Mesendoderm (in vitro differentiated cells): Measurements from ENCODE around the gene SLC6A20.

ENCODE experiments used
- DNase-seq: peaks from one replicate; pipeline ENCODE4 v3.0.0; 2013
- H2AK5ac ChIP-seq: 2 replicates; pipeline ENCODE4 v1.6.1; 2013; ENCODE audit warnings: low read length, inconsistent platforms
- H2BK120ac ChIP-seq: 2 replicates; pipeline ENCODE4 v1.6.1; 2013; ENCODE audit warnings: low read depth, mild to moderate bottlenecking, low read length, moderate library complexity, mixed read lengths
- H2BK15ac ChIP-seq: replicated peaks from 2 replicates; pipeline ENCODE4 v1.6.1; 2013; ENCODE audit warnings: low read depth, mild to moderate bottlenecking, moderate library complexity
- H2BK5ac ChIP-seq: 2 replicates; pipeline ENCODE4 v1.6.1; 2013; ENCODE audit warnings: low read length, inconsistent platforms
- H3K18ac ChIP-seq: 2 replicates; pipeline ENCODE4 v1.6.1; 2013; ENCODE audit warnings: mild to moderate bottlenecking, low read length, mixed read lengths
- H3K23ac ChIP-seq: one replicate; pipeline ENCODE4 v1.6.1; 2013; ENCODE audit warnings: low read length
- H3K27ac ChIP-seq: 2 replicates; pipeline ENCODE4 v1.5.1; 2013; ENCODE audit warnings: low read depth, mild to moderate bottlenecking, inconsistent platforms, low read length, moderate library complexity
- H3K27me3 ChIP-seq: 2 replicates; pipeline ENCODE4 v1.6.1; 2013; ENCODE audit warnings: low read length, control low read depth, mild to moderate bottlenecking, inconsistent platforms; ENCODE audit not compliant: insufficient read depth, poor library complexity
- H3K36me3 ChIP-seq: 2 replicates; pipeline ENCODE4 v1.6.1; 2013; ENCODE audit warnings: low read length, inconsistent platforms; ENCODE audit not compliant: control insufficient read depth, insufficient read depth
- H3K4ac ChIP-seq: one replicate; pipeline ENCODE4 v1.6.1; 2013; ENCODE audit warnings: low read depth, mild to moderate bottlenecking, low read length, moderate library complexity
- H3K4me1 ChIP-seq: 2 replicates; pipeline ENCODE4 v1.6.1; 2013; ENCODE audit warnings: low read depth, low read length, inconsistent platforms; ENCODE audit not compliant: control insufficient read depth
- H3K4me2 ChIP-seq: 2 replicates; pipeline ENCODE4 v1.6.1; 2013; ENCODE audit warnings: low read length
- H3K4me3 ChIP-seq: 2 replicates; pipeline ENCODE4 v1.5.1; 2013; ENCODE audit warnings: mild to moderate bottlenecking, low read length
- H3K56ac ChIP-seq: one replicate; pipeline ENCODE4 v1.6.1; 2013; ENCODE audit warnings: low read length
- H3K79me1 ChIP-seq: 2 replicates; pipeline ENCODE4 v1.6.1; 2013; ENCODE audit warnings: low read length, inconsistent platforms
- H3K79me2 ChIP-seq: 2 replicates; pipeline ENCODE4 v1.6.1; 2013; ENCODE audit warnings: mild to moderate bottlenecking, low read length; ENCODE audit not compliant: control insufficient read depth, insufficient read depth
- H3K9ac ChIP-seq: 2 replicates; pipeline ENCODE4 v1.6.1; 2013; ENCODE audit warnings: low read length, inconsistent platforms
- H4K5ac ChIP-seq: one replicate; pipeline ENCODE4 v1.6.1; 2013; ENCODE audit warnings: low read length
- H4K8ac ChIP-seq: one replicate; pipeline ENCODE4 v1.6.1; 2013; ENCODE audit warnings: low read depth, mild to moderate bottlenecking, control low read depth, low read length, moderate library complexity
- WGBS: extraction: QIAGEN DNeasy Blood & Tissue Kit; methylation state at CpG from one replicate; pipeline ENCODE4 v1.1.7; 2013; ENCODE audit warnings: low lambda C conversion rate, missing lambda C conversion rate; ENCODE audit not compliant: insufficient coverage; ENCODE audit errors: extremely low coverage; 5-methylcytosine and 5-hydroxymethylcytosine counted together

The SLC6A20 gene

GRCh38 chr3:45719655-45720487, 76.5 kb downstream of the SLC6A20 start:
- Histone ChIP-seq H3K4me2 (no peak overlapping the region), H2BK120ac (no peak overlapping the region), H3K4ac (no peak overlapping the region), H3K79me2 (no peaks in the 10 kb centered on the region), H4K8ac (no peak overlapping the region), H3K4me1 (no peaks in the 10 kb centered on the region), H3K9ac (no peak overlapping the region), H3K27me3 (no peaks in the 10 kb centered on the region), H3K23ac (no peak overlapping the region), H2BK15ac (no peak overlapping the region), H3K79me1 (no peaks in the 10 kb centered on the region), H3K4me3 (no peak overlapping the region), H2AK5ac (no peak overlapping the region), H2BK5ac (no peak overlapping the region), H3K18ac (no peak overlapping the region), H4K5ac (no peak overlapping the region), H3K36me3 (peaks cover 3% of the 10 kb centered on the region), H3K27ac (no peak overlapping the region), H3K56ac (no peak overlapping the region)
- no CpG with 5 or more reads among the region's 3 CpGs for WGBS
- DNase-seq = no peak

GRCh38 chr3:45716790-45717336, 79.5 kb downstream of the SLC6A20 start:
- Histone ChIP-seq H2BK5ac (no peak overlapping the region), H3K27ac (no peak overlapping the region), H2BK120ac (no peak overlapping the region), H3K9ac (no peak overlapping the region), H3K4me3 (no peak overlapping the region), H2AK5ac (no peak overlapping the region), H3K79me2 (no peaks in the 10 kb centered on the region), H3K4ac (no peak overlapping the region), H3K23ac (no peak overlapping the region), H3K4me2 (no peak overlapping the region), H3K79me1 (no peaks in the 10 kb centered on the region), H4K5ac (no peak overlapping the region), H3K36me3 (no peaks in the 10 kb centered on the region), H3K18ac (no peak overlapping the region), H3K56ac (no peak overlapping the region), H4K8ac (no peak overlapping the region), H2BK15ac (no peak overlapping the region), H3K27me3 (no peaks in the 10 kb centered on the region), H3K4me1 (peaks cover 6% of the 10 kb centered on the region)
- no CpG with 5 or more reads among the region's 3 CpGs for WGBS
- DNase-seq = peak; percentile 30

GRCh38 chr3:45715945-45716344, 80.4 kb downstream of the SLC6A20 start:
- H2BK5ac ChIP-seq = no peak overlapping the region
- H3K9ac ChIP-seq = no peak overlapping the region
- no peak overlapping the region for H3K18ac ChIP-seq
- no peak overlapping the region for H3K27ac ChIP-seq
- no peaks in the 10 kb centered on the region for H3K79me2 ChIP-seq
- WGBS = no CpG with 5 or more reads among the region's 2 CpGs
- no peak overlapping the region for H3K4me2 ChIP-seq
- no peak overlapping the region for H3K56ac ChIP-seq
- no peak overlapping the region for H3K23ac ChIP-seq
- no peak overlapping the region for H3K4me3 ChIP-seq
- no peak overlapping the region for H3K4ac ChIP-seq
- peaks cover under 1% of the 10 kb centered on the region for H3K36me3 ChIP-seq
- peaks cover 6% of the 10 kb centered on the region for H3K4me1 ChIP-seq
- H3K79me1 ChIP-seq = no peaks in the 10 kb centered on the region
- H2BK15ac ChIP-seq = no peak overlapping the region
- no peak overlapping the region for H4K8ac ChIP-seq
- H4K5ac ChIP-seq = no peak overlapping the region
- no peaks in the 10 kb centered on the region for H3K27me3 ChIP-seq
- H2BK120ac ChIP-seq = no peak overlapping the region
- no peak for DNase-seq
- H2AK5ac ChIP-seq = no peak overlapping the region

GRCh38 chr3:45712434-45713110, 83.8 kb downstream of the SLC6A20 start:
- DNase-seq = peak; percentile 96
- H4K5ac ChIP-seq = no peak overlapping the region
- H2AK5ac ChIP-seq = no peak overlapping the region
- H2BK15ac ChIP-seq = no peak overlapping the region
- no peak overlapping the region for H3K4me2 ChIP-seq
- no peaks in the 10 kb centered on the region for H3K79me1 ChIP-seq
- H3K18ac ChIP-seq = no peak overlapping the region
- H3K23ac ChIP-seq = no peak overlapping the region
- H2BK5ac ChIP-seq = no peak overlapping the region
- H3K36me3 ChIP-seq = peaks cover 1% of the 10 kb centered on the region
- no peak overlapping the region for H4K8ac ChIP-seq
- H3K27ac ChIP-seq = peak overlapping the region; percentile 35
- peak overlapping the region; percentile 44 for H3K56ac ChIP-seq
- no peak overlapping the region for H2BK120ac ChIP-seq
- H3K9ac ChIP-seq = no peak overlapping the region
- H3K27me3 ChIP-seq = no peaks in the 10 kb centered on the region
- WGBS = 100% methylated on average over 1 of the region's 7 CpGs
- no peaks in the 10 kb centered on the region for H3K79me2 ChIP-seq
- no peak overlapping the region for H3K4ac ChIP-seq
- no peak overlapping the region for H3K4me3 ChIP-seq
- peaks cover 6% of the 10 kb centered on the region for H3K4me1 ChIP-seq

- H3K9ac ChIP-seq = no peak overlapping the region
- H2AK5ac ChIP-seq = no peak overlapping the region
- no peak overlapping the region for H3K23ac ChIP-seq
- H3K79me1 ChIP-seq = peaks cover 1% of the 10 kb centered on the region
- no peak overlapping the region for H3K4me2 ChIP-seq
- no peak overlapping the region for H2BK120ac ChIP-seq
- no peak overlapping the region for H4K8ac ChIP-seq
- H2BK15ac ChIP-seq = no peak overlapping the region
- peak overlapping the region; percentile 44 for H3K56ac ChIP-seq
- H3K36me3 ChIP-seq = peaks cover 1% of the 10 kb centered on the region
- H3K4ac ChIP-seq = no peak overlapping the region
- no peaks in the 10 kb centered on the region for H3K27me3 ChIP-seq
- no peak overlapping the region for H3K4me3 ChIP-seq
- H4K5ac ChIP-seq = no peak overlapping the region
- no peak overlapping the region for H3K18ac ChIP-seq
- no CpG with 5 or more reads among the region's 4 CpGs for WGBS
- no peak overlapping the region for H2BK5ac ChIP-seq
- no peaks in the 10 kb centered on the region for H3K79me2 ChIP-seq
- DNase-seq = no peak
- peak overlapping the region; percentile 35 for H3K27ac ChIP-seq
- peaks cover 6% of the 10 kb centered on the region for H3K4me1 ChIP-seq
Measured at GRCh38 chr3:45711931-45712330, 84.4 kb downstream of the SLC6A20 start.
